Astrocyte (in vitro differentiated cells and primary cell): ENCODE data around the gene TSBP1.

Source experiments
- EZH2 ChIP-seq: IDR thresholded peaks from 2 replicates; pipeline ENCODE4 v1.6.1; 2012; ENCODE audit warnings: mild to moderate bottlenecking, low read length, inconsistent platforms; ENCODE audit not compliant: insufficient read depth
- TF ChIP-seq, protein P1 (sequence below): IDR thresholded peaks from 2 replicates; pipeline ENCODE4 v1.5.1; 2011; ENCODE audit warnings: low read depth, mild to moderate bottlenecking, inconsistent platforms, low read length, moderate library complexity; ENCODE audit not compliant: insufficient read depth

DNA sequence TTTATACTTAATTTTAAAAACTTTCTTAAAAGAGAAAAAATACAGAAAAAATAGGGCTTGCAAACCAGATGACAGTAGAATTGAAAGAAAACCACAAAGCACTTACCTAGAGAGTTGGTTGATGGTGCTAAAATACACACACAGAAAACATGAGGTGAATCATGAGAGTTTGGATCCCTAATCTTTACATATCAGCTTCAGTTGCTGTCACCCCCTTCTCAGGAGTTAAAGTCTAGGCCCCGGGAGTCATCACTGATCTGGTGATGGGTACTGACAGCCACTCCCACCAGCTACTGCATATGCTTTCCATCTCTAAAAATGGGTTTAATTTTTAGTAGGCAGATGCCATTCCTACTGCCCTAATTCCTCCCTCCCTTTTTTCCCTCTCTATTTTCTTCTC is 16.7 kb downstream of the TSBP1 start:
- TF ChIP-seq, protein P1, sequence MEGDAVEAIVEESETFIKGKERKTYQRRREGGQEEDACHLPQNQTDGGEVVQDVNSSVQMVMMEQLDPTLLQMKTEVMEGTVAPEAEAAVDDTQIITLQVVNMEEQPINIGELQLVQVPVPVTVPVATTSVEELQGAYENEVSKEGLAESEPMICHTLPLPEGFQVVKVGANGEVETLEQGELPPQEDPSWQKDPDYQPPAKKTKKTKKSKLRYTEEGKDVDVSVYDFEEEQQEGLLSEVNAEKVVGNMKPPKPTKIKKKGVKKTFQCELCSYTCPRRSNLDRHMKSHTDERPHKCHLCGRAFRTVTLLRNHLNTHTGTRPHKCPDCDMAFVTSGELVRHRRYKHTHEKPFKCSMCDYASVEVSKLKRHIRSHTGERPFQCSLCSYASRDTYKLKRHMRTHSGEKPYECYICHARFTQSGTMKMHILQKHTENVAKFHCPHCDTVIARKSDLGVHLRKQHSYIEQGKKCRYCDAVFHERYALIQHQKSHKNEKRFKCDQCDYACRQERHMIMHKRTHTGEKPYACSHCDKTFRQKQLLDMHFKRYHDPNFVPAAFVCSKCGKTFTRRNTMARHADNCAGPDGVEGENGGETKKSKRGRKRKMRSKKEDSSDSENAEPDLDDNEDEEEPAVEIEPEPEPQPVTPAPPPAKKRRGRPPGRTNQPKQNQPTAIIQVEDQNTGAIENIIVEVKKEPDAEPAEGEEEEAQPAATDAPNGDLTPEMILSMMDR, result no peak
- no peak for TF ChIP-seq EZH2
